WTC11 (cell line): ENCODE results near the gene AKT1S1.

Source experiments
- CBFB ChIP-seq: sonication (generic); formaldehyde crosslinking; IDR thresholded peaks from 2 replicates; pipeline ENCODE4 v1.8.1; 2022; ENCODE audit warnings: mild to moderate bottlenecking, low read depth, missing genetic modification reagents
- CTCF ChIP-seq: fragments of 200-600 bp; IDR thresholded peaks from 2 replicates; pipeline ENCODE4 v1.8.0; 2022; ENCODE audit warnings: antibody characterized with exemption
- E2F4 ChIP-seq: sonication (generic); formaldehyde crosslinking; IDR thresholded peaks from 2 replicates; pipeline ENCODE4 v1.8.1; 2022; ENCODE audit warnings: low read depth, mild to moderate bottlenecking, moderate library complexity, missing genetic modification reagents, borderline replicate concordance
- MXD4 ChIP-seq: fragments of 250-450 bp; sonication (Bioruptor Pico); IDR thresholded peaks from 2 replicates; pipeline ENCODE4 v1.8.0; 2021; ENCODE audit warnings: mild to moderate bottlenecking, moderate library complexity, borderline replicate concordance

DNA sequence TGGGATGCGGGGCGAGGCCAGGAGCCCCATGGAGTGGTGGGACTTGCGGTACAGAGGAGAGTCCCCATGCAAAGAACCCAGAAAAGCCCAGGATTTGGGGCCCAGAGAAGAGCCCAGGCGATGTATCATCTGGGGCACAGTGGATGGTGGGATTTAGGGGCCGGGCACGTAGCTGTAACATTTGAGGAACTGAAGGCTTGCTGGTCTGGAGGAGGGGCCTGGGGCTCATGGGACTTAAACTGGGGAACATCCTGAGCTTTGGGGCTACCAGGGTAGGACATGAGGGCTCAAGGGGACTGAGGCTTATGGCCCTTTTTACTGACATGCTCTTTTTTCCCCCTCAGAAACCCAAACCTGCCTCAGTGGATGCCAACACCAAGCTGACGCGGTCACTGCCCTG lies 45.6 kb downstream of the AKT1S1 start:
- TF ChIP-seq CTCF (no peak), CBFB (CRISPR knock-in tag) (no peak), E2F4 (no peak), MXD4 (CRISPR knock-in tag) (no peak)
